Neural cell (in vitro differentiated cells): ENCODE results near the gene COG7.

Experiments
- CTCF ChIP-seq: fragments of 450-650 bp; IDR thresholded peaks from 2 replicates; pipeline ENCODE4 v1.5.1; 2014; ENCODE audit warnings: antibody characterized with exemption, mild to moderate bottlenecking, moderate library complexity; ENCODE audit not compliant: poor library complexity, severe bottlenecking
- EP300 ChIP-seq: fragments of 450-650 bp; conservative IDR thresholded peaks from 2 replicates; pipeline ENCODE4 v1.6.1; 2014; ENCODE audit warnings: antibody characterized with exemption, mild to moderate bottlenecking, moderate library complexity; ENCODE audit not compliant: poor library complexity, severe bottlenecking
- EZH2 ChIP-seq: fragments of 200-600, 300-800 bp; shearing (Covaris generic), sonication (generic); IDR thresholded peaks from 2 replicates; pipeline ENCODE4 v1.6.1; 2014; ENCODE audit warnings: antibody characterized with exemption, low read length, borderline replicate concordance, mild to moderate bottlenecking; ENCODE audit not compliant: insufficient read depth, poor library complexity, severe bottlenecking
- MXI1 ChIP-seq: fragments of 450-650 bp; conservative IDR thresholded peaks from 2 replicates; pipeline ENCODE4 v1.6.1; 2014; ENCODE audit warnings: antibody characterized with exemption, mild to moderate bottlenecking; ENCODE audit not compliant: poor library complexity, severe bottlenecking
- POLR2AphosphoS5 ChIP-seq: IDR thresholded peaks from 2 replicates; pipeline ENCODE4 v1.6.1; 2012
- RAD21 ChIP-seq: fragments of 450-650 bp; conservative IDR thresholded peaks from 2 replicates; pipeline ENCODE4 v1.6.1; 2014; ENCODE audit warnings: antibody characterized with exemption, mild to moderate bottlenecking, moderate library complexity
- SMC3 ChIP-seq: fragments of 450-650 bp; conservative IDR thresholded peaks from 2 replicates; pipeline ENCODE4 v1.6.1; 2014; ENCODE audit warnings: antibody characterized with exemption, mild to moderate bottlenecking, moderate library complexity; ENCODE audit not compliant: poor library complexity
- TAF1 ChIP-seq: IDR thresholded peaks from 2 replicates; pipeline ENCODE4 v1.6.1; 2012; ENCODE audit warnings: low read depth
- TF ChIP-seq, protein P1 (sequence below): IDR thresholded peaks from 2 replicates; pipeline ENCODE4 v1.6.1; 2012; ENCODE audit warnings: borderline replicate concordance

- no peak for TF ChIP-seq CTCF
- TF ChIP-seq EP300 = no peak
- no peak for TF ChIP-seq EZH2
- TF ChIP-seq SMC3 = no peak
- no peak for TF ChIP-seq POLR2AphosphoS5
- TF ChIP-seq, protein P1, sequence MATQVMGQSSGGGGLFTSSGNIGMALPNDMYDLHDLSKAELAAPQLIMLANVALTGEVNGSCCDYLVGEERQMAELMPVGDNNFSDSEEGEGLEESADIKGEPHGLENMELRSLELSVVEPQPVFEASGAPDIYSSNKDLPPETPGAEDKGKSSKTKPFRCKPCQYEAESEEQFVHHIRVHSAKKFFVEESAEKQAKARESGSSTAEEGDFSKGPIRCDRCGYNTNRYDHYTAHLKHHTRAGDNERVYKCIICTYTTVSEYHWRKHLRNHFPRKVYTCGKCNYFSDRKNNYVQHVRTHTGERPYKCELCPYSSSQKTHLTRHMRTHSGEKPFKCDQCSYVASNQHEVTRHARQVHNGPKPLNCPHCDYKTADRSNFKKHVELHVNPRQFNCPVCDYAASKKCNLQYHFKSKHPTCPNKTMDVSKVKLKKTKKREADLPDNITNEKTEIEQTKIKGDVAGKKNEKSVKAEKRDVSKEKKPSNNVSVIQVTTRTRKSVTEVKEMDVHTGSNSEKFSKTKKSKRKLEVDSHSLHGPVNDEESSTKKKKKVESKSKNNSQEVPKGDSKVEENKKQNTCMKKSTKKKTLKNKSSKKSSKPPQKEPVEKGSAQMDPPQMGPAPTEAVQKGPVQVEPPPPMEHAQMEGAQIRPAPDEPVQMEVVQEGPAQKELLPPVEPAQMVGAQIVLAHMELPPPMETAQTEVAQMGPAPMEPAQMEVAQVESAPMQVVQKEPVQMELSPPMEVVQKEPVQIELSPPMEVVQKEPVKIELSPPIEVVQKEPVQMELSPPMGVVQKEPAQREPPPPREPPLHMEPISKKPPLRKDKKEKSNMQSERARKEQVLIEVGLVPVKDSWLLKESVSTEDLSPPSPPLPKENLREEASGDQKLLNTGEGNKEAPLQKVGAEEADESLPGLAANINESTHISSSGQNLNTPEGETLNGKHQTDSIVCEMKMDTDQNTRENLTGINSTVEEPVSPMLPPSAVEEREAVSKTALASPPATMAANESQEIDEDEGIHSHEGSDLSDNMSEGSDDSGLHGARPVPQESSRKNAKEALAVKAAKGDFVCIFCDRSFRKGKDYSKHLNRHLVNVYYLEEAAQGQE = no peak
- TF ChIP-seq MXI1 = no peak
- no peak for TF ChIP-seq TAF1
- TF ChIP-seq RAD21 = no peak
These were observed 53.8 kb downstream of the COG7 start for GRCh38 chr16:23398987-23399805.
